GM19372 (cell line): ENCODE results near the gene TMEM191C.
"Not testable (repeated sequence)": the region's sequence is repeated elsewhere in the genome, so short reads cannot be mapped to it uniquely, and the experiment has no call there.

Experiments used
- ATAC-seq: cut with Tn5 transposase; IDR thresholded peaks from one replicate; pipeline ENCODE4 v1.9.1; 2021; ENCODE audit warnings: mild to moderate bottlenecking, low read depth, moderate library complexity; ENCODE audit not compliant: unreplicated experiment

The TMEM191C gene

GRCh38 chr22:21467337-21468193, at the start of gene TMEM191C:
Gene TMEM191C, plus strand, starts transcription at chr22:21467387. Its CDS starts 73 bp downstream, at chr22:21467460.
- not testable (repeated sequence) for ATAC-seq

- peak; percentile 20 for ATAC-seq
These were observed 49.3 kb upstream of the TMEM191C start for GRCh38 chr22:21417853-21418252.

- ATAC-seq, result not testable (repeated sequence)
These were observed 48.1 kb upstream of the TMEM191C start for GRCh38 chr22:21418974-21419638.

- ATAC-seq, result not testable (repeated sequence)
These were observed 46.9 kb upstream of the TMEM191C start for GRCh38 chr22:21420180-21420763.

GRCh38 chr22:21424084-21424709, 43.0 kb upstream of the TMEM191C start:
- not testable (repeated sequence) for ATAC-seq

GRCh38 chr22:21434378-21435233, 32.6 kb upstream of the TMEM191C start:
- not testable (repeated sequence) for ATAC-seq

- not testable (repeated sequence) for ATAC-seq
These were observed 31.0 kb upstream of the TMEM191C start for GRCh38 chr22:21435998-21436810.

GRCh38 chr22:21438013-21438412, 29.2 kb upstream of the TMEM191C start:
- ATAC-seq, result not testable (repeated sequence)

- not testable (repeated sequence) for ATAC-seq
These were observed 27.1 kb upstream of the TMEM191C start for GRCh38 chr22:21440018-21440636.

- not testable (repeated sequence) for ATAC-seq
These were observed 26.5 kb upstream of the TMEM191C start for GRCh38 chr22:21440676-21441075.

GRCh38 chr22:21441170-21441569, 26.0 kb upstream of the TMEM191C start:
- ATAC-seq, result not testable (repeated sequence)

- not testable (repeated sequence) for ATAC-seq
These were observed 25.1 kb upstream of the TMEM191C start for GRCh38 chr22:21442123-21442522.

- not testable (repeated sequence) for ATAC-seq
These were observed 24.5 kb upstream of the TMEM191C start for GRCh38 chr22:21442646-21443045.

- ATAC-seq, result no peak
These were observed 24.0 kb upstream of the TMEM191C start for GRCh38 chr22:21443057-21443734.

- ATAC-seq, result no peak
These were observed 23.3 kb upstream of the TMEM191C start for GRCh38 chr22:21443735-21444421.

GRCh38 chr22:21444701-21445436, 22.3 kb upstream of the TMEM191C start:
- ATAC-seq, result no peak
